Limb (tissue), 2 donors: ENCODE results near the gene XXYLT1.
A peak's percentile ranks its signal among the peaks of the same experiment; 100 is the strongest.
"Not testable (repeated sequence)": the region's sequence is repeated elsewhere in the genome, so short reads cannot be mapped to it uniquely, and the experiment has no call there.

Experiments used
- DNase-seq, 2 donors: peaks; one replicate each; pipeline ENCODE4 v3.0.0-alpha.2; 2016; ENCODE audit errors: extremely low spot score in 2 of 2

XXYLT1 gene, protein sequence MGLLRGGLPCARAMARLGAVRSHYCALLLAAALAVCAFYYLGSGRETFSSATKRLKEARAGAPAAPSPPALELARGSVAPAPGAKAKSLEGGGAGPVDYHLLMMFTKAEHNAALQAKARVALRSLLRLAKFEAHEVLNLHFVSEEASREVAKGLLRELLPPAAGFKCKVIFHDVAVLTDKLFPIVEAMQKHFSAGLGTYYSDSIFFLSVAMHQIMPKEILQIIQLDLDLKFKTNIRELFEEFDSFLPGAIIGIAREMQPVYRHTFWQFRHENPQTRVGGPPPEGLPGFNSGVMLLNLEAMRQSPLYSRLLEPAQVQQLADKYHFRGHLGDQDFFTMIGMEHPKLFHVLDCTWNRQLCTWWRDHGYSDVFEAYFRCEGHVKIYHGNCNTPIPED

GRCh38 chr3:195270817-195271409 lies at the start of gene XXYLT1:
Gene XXYLT1, minus strand, starts transcription at chr3:195271159. Its CDS starts 101 bp downstream, at chr3:195271058.
- peak; percentile 93 to 97 for DNase-seq

GRCh38 chr3:195319060-195319459 lies 48.1 kb upstream of the XXYLT1 start:
- no peak for DNase-seq

DNA sequence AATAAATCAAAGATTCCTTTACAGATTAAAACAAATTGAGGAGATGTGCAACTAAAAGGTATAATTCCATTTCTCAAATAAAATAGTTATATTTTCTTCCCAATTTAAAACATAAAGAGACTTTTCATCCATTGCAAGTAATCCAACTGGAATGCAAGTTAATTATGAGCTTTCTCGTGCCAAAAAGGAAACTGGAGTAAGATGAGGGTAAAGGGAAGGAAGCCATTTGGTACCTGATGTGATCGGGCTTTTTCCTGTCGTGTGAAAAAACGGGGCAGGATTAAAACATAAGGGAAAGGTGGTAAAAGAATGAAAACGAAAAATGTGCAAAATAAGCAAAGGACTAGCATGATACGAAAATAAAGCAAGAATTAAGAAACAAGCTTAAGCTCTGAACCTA lies 41.8 kb upstream of the XXYLT1 start:
- DNase-seq: no peak

GRCh38 chr3:195307711-195308110 lies 36.8 kb upstream of the XXYLT1 start:
- DNase-seq: no peak

DNA sequence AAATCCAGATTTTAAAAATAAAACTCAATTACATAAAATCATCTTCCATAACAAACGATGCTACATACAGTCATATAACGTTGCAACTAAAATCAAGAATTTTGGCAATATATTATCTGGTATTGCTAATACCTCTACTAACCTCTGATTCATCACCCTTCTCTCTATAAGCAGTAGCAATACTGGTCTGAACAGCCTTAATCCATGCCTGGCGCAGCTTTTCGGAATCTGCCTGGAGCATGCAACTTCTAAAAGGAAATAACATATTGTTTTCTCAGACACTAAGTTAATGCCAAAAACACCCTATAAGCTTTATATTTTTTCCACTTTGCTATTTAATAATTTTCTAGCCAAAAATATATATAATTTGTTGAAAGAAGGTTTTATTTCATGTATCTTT lies 35.4 kb upstream of the XXYLT1 start:
- DNase-seq: no peak

DNA sequence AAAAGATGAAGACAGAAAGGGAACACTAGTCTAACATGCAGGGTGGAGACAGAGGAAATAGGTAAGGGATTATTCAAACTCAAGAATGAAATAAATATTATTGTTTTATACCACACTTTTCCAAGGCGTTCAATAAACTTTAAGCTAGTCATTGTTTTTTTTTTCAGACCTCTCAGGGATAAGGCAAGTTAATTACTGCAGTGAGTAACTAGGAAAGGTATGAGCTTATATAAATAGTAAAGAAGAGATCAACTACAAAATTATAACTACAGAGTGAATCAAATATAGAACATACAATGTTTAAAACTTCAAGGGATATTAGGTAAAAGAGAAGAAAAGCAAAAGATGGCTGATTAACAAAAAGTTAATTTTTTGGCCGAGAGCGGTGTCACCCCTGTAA lies 31.5 kb upstream of the XXYLT1 start:
- no peak for DNase-seq

GRCh38 chr3:195297446-195297845 lies 26.5 kb upstream of the XXYLT1 start:
- no peak for DNase-seq

- no peak for DNase-seq
Measured at GRCh38 chr3:195296662-195297061, 25.7 kb upstream of the XXYLT1 start.

DNA sequence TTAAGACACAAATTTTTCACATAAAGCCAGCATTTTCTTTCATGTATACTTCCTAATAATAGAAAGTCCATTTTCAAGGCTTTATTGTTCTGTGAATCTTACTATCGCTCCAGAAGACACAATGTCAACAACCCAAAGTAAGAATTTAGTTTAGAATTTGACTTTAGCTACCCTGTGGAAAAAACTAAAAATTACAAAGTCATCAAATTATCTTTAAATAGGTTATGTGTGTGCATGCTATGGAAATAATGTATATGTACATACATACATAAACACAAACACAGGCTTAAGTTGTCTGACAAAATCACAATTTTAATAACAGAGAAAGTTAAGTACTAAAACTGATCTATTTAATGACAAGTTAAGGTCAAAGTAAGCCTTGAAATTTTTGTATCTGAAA lies 20.2 kb upstream of the XXYLT1 start:
- no peak for DNase-seq

GRCh38 chr3:195290643-195291042 lies 19.7 kb upstream of the XXYLT1 start:
- not testable (repeated sequence) for DNase-seq

DNA sequence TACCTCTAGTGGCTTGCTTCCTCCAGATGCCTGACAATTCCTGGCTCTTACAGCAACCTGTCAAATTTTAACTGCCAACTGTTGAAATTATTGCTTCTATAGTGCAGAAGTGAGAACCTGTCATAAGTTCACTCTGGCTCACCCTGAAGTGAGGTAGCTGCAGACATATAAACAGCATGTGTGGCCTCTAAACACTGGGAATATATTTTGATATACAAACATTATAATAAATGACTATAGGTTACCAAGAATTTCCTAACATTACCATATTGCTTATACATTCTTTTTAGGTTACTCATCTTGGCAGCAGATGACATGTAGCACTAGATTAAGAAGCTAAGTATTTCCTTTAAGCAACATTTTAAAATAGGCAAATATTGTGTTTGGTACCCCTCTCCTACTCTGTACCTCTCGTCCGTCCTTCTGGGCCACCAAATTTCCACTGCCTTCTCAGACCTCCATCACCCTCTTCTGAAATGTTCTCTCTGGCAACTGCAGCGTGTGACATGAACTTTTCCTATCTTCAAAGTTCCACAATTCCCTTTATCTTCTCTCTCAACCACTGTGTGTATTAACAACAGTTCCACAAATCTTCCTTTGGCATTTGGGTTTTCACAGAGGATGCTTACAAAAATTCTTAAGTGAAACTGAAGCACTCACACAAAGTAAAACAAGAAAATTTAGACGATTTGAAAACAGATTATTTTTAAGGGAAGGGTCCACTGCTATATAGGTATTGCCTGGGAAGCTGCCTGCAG lies 15.3 kb upstream of the XXYLT1 start:
- no peak for DNase-seq

GRCh38 chr3:195285372-195285771 lies 14.4 kb upstream of the XXYLT1 start:
- DNase-seq: no peak

DNA sequence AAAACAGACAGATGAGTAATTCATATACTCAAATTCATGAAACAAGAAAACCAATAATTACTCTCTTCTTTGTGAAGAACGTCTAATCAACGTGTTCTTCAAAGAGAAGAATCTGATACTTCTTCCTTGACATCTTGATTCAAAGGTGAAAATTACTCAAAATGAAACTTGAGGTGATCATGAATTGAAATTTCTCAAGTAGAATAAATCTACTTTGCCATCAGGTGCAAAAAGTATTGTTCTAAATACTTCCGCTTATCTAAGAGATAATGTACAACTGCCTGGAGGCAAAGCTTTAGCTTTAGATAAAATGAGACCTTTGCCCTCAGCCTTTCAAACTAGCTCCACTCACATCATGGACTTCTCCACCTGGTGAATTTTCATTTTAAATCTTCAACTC lies 13.9 kb upstream of the XXYLT1 start:
- no peak for DNase-seq

DNA sequence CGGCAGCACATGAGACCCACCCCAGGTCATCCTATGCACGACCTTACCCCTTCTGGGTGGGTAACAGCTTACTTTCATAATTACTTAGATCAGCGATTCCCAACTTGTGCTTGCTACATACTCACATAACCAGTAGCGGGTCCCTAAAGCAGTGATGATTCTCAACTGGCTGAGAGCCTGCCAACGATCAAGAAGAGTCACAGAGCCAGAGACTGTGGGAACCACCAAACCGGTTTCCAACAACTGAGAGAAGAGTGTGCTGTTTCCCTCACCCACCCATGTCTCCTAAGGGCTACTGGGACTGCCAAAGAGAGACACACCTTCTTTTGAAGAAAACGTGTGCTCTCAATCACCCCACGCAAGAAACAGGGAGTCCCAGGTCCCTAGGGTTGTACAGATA lies 12.0 kb upstream of the XXYLT1 start:
- DNase-seq: no peak

DNA sequence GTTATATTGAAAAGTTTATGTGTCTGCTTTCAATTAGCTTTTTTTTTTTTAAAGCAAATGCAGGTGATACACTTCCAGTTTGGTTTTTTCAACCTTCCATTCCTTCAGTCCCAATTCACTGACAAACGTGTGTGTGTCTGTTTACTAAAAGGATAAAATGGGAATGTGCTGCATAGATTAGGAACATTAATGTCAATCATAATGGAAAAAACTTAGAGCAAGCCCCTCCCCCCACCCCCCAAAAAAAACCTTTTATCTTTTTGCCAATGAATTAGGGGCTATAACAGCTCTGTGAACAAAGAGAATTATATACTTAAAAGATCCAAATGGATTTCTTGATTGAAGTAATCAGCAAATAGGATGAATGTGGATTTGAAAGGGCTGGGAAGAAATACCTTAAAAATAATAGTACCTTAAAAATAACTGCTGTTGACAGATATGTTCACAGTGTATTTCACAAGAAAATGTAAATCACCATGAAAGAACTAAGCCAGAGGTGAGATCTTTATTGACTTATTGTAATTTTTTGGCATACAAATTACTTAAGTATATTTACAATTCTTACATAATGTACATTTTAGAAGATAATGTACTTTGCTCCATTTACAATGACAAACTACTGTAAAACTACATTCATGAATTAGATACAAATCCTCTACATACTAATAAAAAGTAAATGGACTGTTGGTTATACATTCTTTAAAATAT lies 3.5 kb upstream of the XXYLT1 start:
- no peak for DNase-seq

GRCh38 chr3:195271410-195272243 lies 668 bp upstream of the XXYLT1 start:
- DNase-seq: peak; percentile 88 to 95

- peak; percentile 27 to 71 for DNase-seq
Measured at GRCh38 chr3:195270079-195270816, 711 bp downstream of the XXYLT1 start.

- no peak for DNase-seq
Measured at GRCh38 chr3:195269375-195270078, 1.4 kb downstream of the XXYLT1 start.

GRCh38 chr3:195268576-195269309 lies 2.2 kb downstream of the XXYLT1 start:
- DNase-seq: no peak
